Pancreas (tissue), 10 donors: ENCODE results near the gene MS4A4E. TPM values are rescaled to one million over a fixed set of nuclear protein-coding genes. Genes with fewer than 3 reads are reported as not detected.

ENCODE experiments used
- ATAC-seq, 4 donors: fragments of 200-7000 bp; cut with Tn5 transposase; one replicate each; pipeline versions ENCODE4 v1.8.0 to v1.9.1; 2020; ENCODE audit warnings: mild to moderate bottlenecking in 4 of 4, moderate library complexity in 4 of 4
- DNase-seq, 6 donors: peaks; one replicate each; pipeline ENCODE4 v3.0.0-alpha.2; 2020
- FAIRE-seq: peaks from 2 replicates; lab custom pipeline; 2012; peaks lifted over from hg19 to GRCh38; lab: Jason Lieb, UNC
- H3K27ac ChIP-seq, 4 donors: fragments of 200-600 bp; sonication (generic); 1 replicate in 3 of 4; 2 replicates in 1 of 4; pipeline versions ENCODE4 v1.5.0 to v1.8.0; 2020
- H3K27me3 ChIP-seq, 4 donors: fragments of 200-600 bp; one replicate each; pipeline ENCODE4 v1.8.0; 2021
- H3K36me3 ChIP-seq, 3 donors: fragments of 200-600 bp; sonication (generic) in 1 of 3; one replicate each; pipeline versions ENCODE4 v1.5.0 to v1.8.0; 2020 to 2021
- H3K4me1 ChIP-seq, 3 donors: fragments of 200-600 bp; one replicate each; pipeline ENCODE4 v1.8.0; 2021
- H3K4me3 ChIP-seq, 4 donors: fragments of 200-600 bp; sonication (generic) in 2 of 4; one replicate each; pipeline versions ENCODE4 v1.5.0 to v1.8.0; 2020 to 2021
- H3K9me3 ChIP-seq, 4 donors: fragments of 200-600 bp; one replicate each; pipeline ENCODE4 v1.8.0; 2021
- WGBS, 2 donors: extraction: QIAGEN DNeasy Blood & Tissue Kit; methylation state at CpG; one replicate each; pipeline ENCODE4 v1.1.7; 2013; 5-methylcytosine and 5-hydroxymethylcytosine counted together
- intact Hi-C, 3 donors: fragments of 100-400 bp; cut with DNase I; formaldehyde crosslinking; loops; one replicate each; pipeline versions ENCODE4 v1.11.1 to v1.14.2; 2022
- polyA plus RNA-seq, 2 donors: library from polyadenylated mRNA; stranded (reverse); fragments of 200-250 nt; gene quantifications; one replicate each; pipeline ENCODE4 v1.2.3, GENCODE V29; 2013
- total RNA-seq, 6 donors: library from RNA; stranded (reverse); fragmentation: NEBNext Ultra II Directional in 4 of 6; extraction: Animal tissue kit (Norgen Biotek cat#: 25700) in 4 of 6; gene quantifications; one replicate each; pipeline versions ENCODE4 v1.2.1 to v1.2.4, GENCODE V29; 2021 to 2023
- TF ChIP-seq, protein P1 (sequence below), 4 donors: fragments of 200-600 bp; sonication (generic) in 3 of 4; IDR thresholded peaks; one replicate each; pipeline versions ENCODE4 v1.5.0 to v1.8.0; 2021; ENCODE audit warnings: antibody characterized with exemption in 4 of 4
- donor health status: healthy with polysubstance abuse.
- donor health status: DM: no; HTN: no; CAD: no; lungs with moderate emphysema.
- donor health status: DM: no; HTN: no; CAD: no.
- donor health status: control.
- donor health status: control.
- donor health status: Bipolar disorder and iron deficiency.
- donor health status: DM: yes; HTN: yes; CAD: no.
- donor health status: DM: no; HTN: no; CAD: no.
- donor health status: DM: no; HTN: no; CAD: no.
- donor health status: DM: yes; HTN: yes; CAD: no.

Gene MS4A4E
- total and polyA plus RNA-seq, 8 donors, result 0.14 to 3.3 (median 0.35) TPM; not detected in 1

DNA sequence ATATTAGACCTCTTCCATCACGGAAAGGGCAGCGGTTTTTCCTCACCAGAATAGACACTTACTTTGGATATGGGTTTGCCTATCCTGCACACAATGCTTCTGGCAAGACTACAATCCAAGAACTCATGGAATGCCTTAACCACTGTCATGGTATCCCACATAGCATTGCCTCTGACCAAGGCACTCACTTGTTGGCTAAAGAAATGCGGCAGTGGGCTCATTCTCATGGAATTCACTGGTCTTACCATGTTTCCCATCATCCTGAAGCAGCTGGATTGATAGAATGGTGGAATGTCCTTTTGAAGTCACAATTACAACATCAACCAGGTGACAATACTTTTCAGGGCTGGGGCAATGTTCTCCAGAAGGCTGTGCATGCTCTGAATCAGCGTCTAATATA, 20.8 kb downstream of the MS4A4E start:
- Histone ChIP-seq H3K27me3 (no peaks in the 10 kb centered on the region), H3K36me3 (no peaks in the 10 kb centered on the region), H3K27ac (no peak overlapping the region), H3K4me3 (no peak overlapping the region), H3K9me3 (no peaks in the 10 kb centered on the region), H3K4me1 (no peaks in the 10 kb centered on the region)
- TF ChIP-seq, protein P1, sequence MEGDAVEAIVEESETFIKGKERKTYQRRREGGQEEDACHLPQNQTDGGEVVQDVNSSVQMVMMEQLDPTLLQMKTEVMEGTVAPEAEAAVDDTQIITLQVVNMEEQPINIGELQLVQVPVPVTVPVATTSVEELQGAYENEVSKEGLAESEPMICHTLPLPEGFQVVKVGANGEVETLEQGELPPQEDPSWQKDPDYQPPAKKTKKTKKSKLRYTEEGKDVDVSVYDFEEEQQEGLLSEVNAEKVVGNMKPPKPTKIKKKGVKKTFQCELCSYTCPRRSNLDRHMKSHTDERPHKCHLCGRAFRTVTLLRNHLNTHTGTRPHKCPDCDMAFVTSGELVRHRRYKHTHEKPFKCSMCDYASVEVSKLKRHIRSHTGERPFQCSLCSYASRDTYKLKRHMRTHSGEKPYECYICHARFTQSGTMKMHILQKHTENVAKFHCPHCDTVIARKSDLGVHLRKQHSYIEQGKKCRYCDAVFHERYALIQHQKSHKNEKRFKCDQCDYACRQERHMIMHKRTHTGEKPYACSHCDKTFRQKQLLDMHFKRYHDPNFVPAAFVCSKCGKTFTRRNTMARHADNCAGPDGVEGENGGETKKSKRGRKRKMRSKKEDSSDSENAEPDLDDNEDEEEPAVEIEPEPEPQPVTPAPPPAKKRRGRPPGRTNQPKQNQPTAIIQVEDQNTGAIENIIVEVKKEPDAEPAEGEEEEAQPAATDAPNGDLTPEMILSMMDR (IDR thresholded peaks at IDR 0.05), result no peak
- no peak for DNase-seq
- 70 to 79% methylated on average over 4 of the region's 4 CpGs for WGBS, 2 donors
- intact Hi-C loops, result no loop called here
- FAIRE-seq, result no peak
- no peak for ATAC-seq

DNA sequence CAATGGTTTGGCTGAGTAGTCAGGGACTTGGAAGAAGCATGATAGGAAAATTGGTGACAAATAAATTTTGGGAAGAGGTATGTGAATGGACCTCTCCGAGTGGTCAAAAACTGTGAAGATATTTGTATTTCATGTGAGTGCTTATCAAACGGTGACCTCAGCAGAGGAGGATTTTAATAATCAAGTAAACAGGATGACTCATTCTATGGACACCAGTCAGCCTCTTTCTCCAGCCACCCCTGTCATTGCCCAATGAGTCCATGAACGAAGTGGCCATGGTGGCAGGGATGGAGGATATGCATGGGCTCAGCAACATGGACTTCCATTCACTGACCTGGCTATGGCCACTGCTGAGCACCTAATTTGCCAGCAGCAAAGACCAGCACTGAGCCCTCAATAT, 21.2 kb downstream of the MS4A4E start:
- 42 to 52% methylated on average over 3 of the region's 3 CpGs for WGBS, 2 donors
- TF ChIP-seq, protein P1 (IDR thresholded peaks at IDR 0.05), result no peak

DNA sequence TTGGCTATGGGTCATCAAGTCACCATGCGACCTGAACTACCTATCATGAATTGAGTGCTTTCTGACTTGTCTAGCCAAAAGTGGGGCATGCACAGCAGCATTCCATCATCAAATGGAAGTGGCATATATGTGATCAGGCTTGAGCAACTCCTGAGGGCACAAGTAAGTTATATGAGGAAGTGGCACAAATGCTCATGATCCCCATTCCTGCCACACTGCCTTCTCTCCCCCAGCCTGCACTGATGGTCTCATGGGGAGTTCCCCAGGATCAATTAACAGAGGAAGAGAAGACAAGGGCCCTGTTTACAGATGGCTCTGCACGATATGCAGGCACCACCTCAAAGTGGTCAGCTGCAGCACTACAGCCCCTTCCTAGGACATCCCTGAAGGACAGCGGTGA, 21.8 kb downstream of the MS4A4E start:
- intact Hi-C loops, result no loop called here
- Histone ChIP-seq H3K27me3 (no peaks in the 10 kb centered on the region), H3K4me1 (no peaks in the 10 kb centered on the region), H3K36me3 (no peaks in the 10 kb centered on the region), H3K27ac (no peak overlapping the region), H3K9me3 (no peaks in the 10 kb centered on the region), H3K4me3 (no peak overlapping the region)
- DNase-seq (no peak), FAIRE-seq (no peak), ATAC-seq (no peak)
- 72 to 81% methylated on average over 3 of the region's 3 CpGs for WGBS, 2 donors
- TF ChIP-seq, protein P1 (IDR thresholded peaks at IDR 0.05), result no peak

More for the DNA sequence above, 21.2 kb downstream of the MS4A4E start:
- H3K4me3 ChIP-seq, result no peak overlapping the region
- no peak overlapping the region for H3K27ac ChIP-seq
- no peak for FAIRE-seq
- no peak for ATAC-seq
- no peak for DNase-seq
- no peaks in the 10 kb centered on the region for H3K36me3 ChIP-seq
- H3K4me1 ChIP-seq, result no peaks in the 10 kb centered on the region
- intact Hi-C loops, result no loop called here
- H3K9me3 ChIP-seq, result no peaks in the 10 kb centered on the region
- H3K27me3 ChIP-seq, result no peaks in the 10 kb centered on the region

DNA sequence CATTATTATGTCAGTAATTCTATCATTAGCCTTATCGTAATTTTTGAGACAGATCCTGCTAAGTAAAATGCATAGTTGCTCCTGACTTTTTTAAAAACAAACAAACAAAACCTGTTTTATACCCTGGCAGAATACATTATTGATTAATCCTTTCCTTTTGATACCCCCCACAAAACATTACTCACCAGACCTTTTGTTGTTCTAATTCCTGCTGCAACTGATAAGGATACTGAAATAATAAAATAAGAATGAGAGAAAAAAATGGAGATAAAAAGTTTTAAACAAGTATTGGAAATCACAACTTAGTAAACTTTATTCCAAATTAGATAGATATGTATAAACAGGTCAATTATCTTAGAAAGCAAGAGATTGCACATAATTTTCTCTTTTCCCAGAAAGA, 28.6 kb downstream of the MS4A4E start:
- no peaks in the 10 kb centered on the region for H3K27me3 ChIP-seq
- intact Hi-C loops, result no loop called here
- no peak overlapping the region for H3K4me3 ChIP-seq
- 33 to 46% methylated on average over 1 of the region's 1 CpG for WGBS, 2 donors
- no peak overlapping the region for H3K27ac ChIP-seq
- no peaks in the 10 kb centered on the region for H3K9me3 ChIP-seq
- TF ChIP-seq, protein P1 (IDR thresholded peaks at IDR 0.05), result no peak
- no peak for ATAC-seq
- H3K36me3 ChIP-seq, result no peaks in the 10 kb centered on the region
- no peaks in the 10 kb centered on the region for H3K4me1 ChIP-seq
- DNase-seq, result no peak
- FAIRE-seq, result no peak

DNA sequence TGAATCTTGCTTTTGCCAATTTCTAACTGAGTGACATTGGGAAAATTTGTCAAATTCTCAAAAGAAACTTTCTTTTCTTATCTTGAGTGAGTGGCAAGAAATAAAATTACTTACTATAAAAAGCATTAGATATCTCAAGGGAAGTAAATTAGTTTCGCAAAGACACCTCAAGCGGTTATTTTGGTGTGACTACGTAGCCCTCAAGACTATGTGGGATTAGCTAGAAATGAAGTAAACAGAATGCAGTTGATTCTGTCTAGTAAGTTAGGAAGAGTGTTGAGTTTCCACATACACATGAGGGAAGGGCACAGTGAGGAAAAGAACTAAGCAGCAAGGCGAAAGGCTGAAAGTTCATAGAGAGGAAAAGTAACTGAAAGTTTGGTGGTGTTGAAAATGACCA, 31.7 kb downstream of the MS4A4E start:
- Histone ChIP-seq H3K4me1 (no peaks in the 10 kb centered on the region), H3K9me3 (no peaks in the 10 kb centered on the region), H3K4me3 (no peak overlapping the region), H3K27ac (no peak overlapping the region), H3K27me3 (no peaks in the 10 kb centered on the region), H3K36me3 (no peaks in the 10 kb centered on the region)
- intact Hi-C loops, result no loop called here
- DNase-seq (no peak), ATAC-seq (no peak), FAIRE-seq (no peak)
- TF ChIP-seq, protein P1 (IDR thresholded peaks at IDR 0.05), result no peak
- WGBS, 2 donors, result 88 to 92% methylated on average over 4 of the region's 4 CpGs
